HG02763 (cell line): ENCODE measurements around the gene TOMM22.

ENCODE experiments used
- ATAC-seq: cut with Tn5 transposase; IDR thresholded peaks from one replicate; pipeline ENCODE4 v1.9.1; 2021; ENCODE audit warnings: mild to moderate bottlenecking, moderate library complexity; ENCODE audit not compliant: unreplicated experiment

The TOMM22 gene

GRCh38 chr22:38715176-38715764 lies 33.5 kb downstream of the TOMM22 start:
- no peak for ATAC-seq

GRCh38 chr22:38715852-38716251 lies 34.1 kb downstream of the TOMM22 start:
- ATAC-seq: no peak

- no peak for ATAC-seq
These were observed 34.5 kb downstream of the TOMM22 start for GRCh38 chr22:38716271-38716670.

- no peak for ATAC-seq
These were observed 35.1 kb downstream of the TOMM22 start for GRCh38 chr22:38716826-38717225.

- no peak for ATAC-seq
These were observed 35.5 kb downstream of the TOMM22 start for GRCh38 chr22:38717244-38717643.

- no peak for ATAC-seq
These were observed 36.7 kb downstream of the TOMM22 start for GRCh38 chr22:38718414-38718813.

GRCh38 chr22:38719196-38719595 lies 37.4 kb downstream of the TOMM22 start:
- no peak for ATAC-seq

GRCh38 chr22:38720350-38720749 lies 38.6 kb downstream of the TOMM22 start:
- no peak for ATAC-seq

- ATAC-seq: no peak
These were observed 39.8 kb downstream of the TOMM22 start for GRCh38 chr22:38721551-38721950.

- ATAC-seq: no peak
These were observed 42.4 kb downstream of the TOMM22 start for GRCh38 chr22:38724176-38724575.

GRCh38 chr22:38724926-38725571 lies 43.3 kb downstream of the TOMM22 start:
- ATAC-seq: no peak

- ATAC-seq: no peak
These were observed 44.3 kb downstream of the TOMM22 start for GRCh38 chr22:38725900-38726655.

GRCh38 chr22:38727123-38727522 lies 45.4 kb downstream of the TOMM22 start:
- ATAC-seq: no peak

GRCh38 chr22:38727530-38728451 lies 46.0 kb downstream of the TOMM22 start:
- ATAC-seq: no peak

- no peak for ATAC-seq
These were observed 47.4 kb downstream of the TOMM22 start for GRCh38 chr22:38728871-38729796.

- ATAC-seq: no peak
These were observed 48.2 kb downstream of the TOMM22 start for GRCh38 chr22:38729946-38730345.

GRCh38 chr22:38730411-38730871 lies 48.7 kb downstream of the TOMM22 start:
- no peak for ATAC-seq

- no peak for ATAC-seq
These were observed 50.0 kb downstream of the TOMM22 start for GRCh38 chr22:38731703-38732161.

GRCh38 chr22:38732251-38732815 lies 50.6 kb downstream of the TOMM22 start:
- ATAC-seq: no peak
